Upper lobe of left lung (tissue), 6 donors: ENCODE data around the gene DMRTC2. TPM values are rescaled to one million over a fixed set of nuclear protein-coding genes. Genes with fewer than 3 reads are reported as not detected.
A peak's percentile ranks its signal among the peaks of the same experiment; 100 is the strongest.

ENCODE experiments used
- ATAC-seq, 2 donors: fragments of 200-7000 bp; cut with Tn5 transposase; one replicate each; pipeline ENCODE4 v1.9.1; 2022; ENCODE audit warnings: mild to moderate bottlenecking in 2 of 2, moderate library complexity in 2 of 2; ENCODE audit not compliant: low FRiP score in 2 of 2
- DNase-seq, 2 donors: peaks; one replicate each; pipeline ENCODE4 v3.0.0-alpha.2; 2019 to 2020
- H3K27ac ChIP-seq, 4 donors: fragments of 200-600 bp; sonication (generic); one replicate each; pipeline ENCODE4 v1.5.1; 2016 to 2019
- H3K27me3 ChIP-seq, 4 donors: fragments of 200-600 bp; sonication (generic); one replicate each; pipeline ENCODE4 v1.5.1; 2017 to 2019
- H3K36me3 ChIP-seq, 4 donors: fragments of 200-600 bp; sonication (generic); one replicate each; pipeline ENCODE4 v1.5.1; 2016 to 2019
- H3K4me1 ChIP-seq, 4 donors: fragments of 200-600 bp; sonication (generic); one replicate each; pipeline ENCODE4 v1.5.1; 2018 to 2019
- H3K4me3 ChIP-seq, 4 donors: fragments of 200-600 bp; sonication (generic); one replicate each; pipeline ENCODE4 v1.5.1; 2017 to 2019; ENCODE audit warnings: mild to moderate bottlenecking in 2 of 4, moderate library complexity in 1 of 4
- H3K9me3 ChIP-seq, 4 donors: fragments of 200-600 bp; sonication (generic); one replicate each; pipeline ENCODE4 v1.5.1; 2018 to 2019
- EP300 ChIP-seq, 4 donors: sonication (generic); formaldehyde crosslinking; IDR thresholded peaks; one replicate each; pipeline ENCODE4 v1.5.1; 2017; ENCODE audit warnings: antibody characterized with exemption in 4 of 4, control low read depth in 2 of 4
- POLR2A ChIP-seq, 4 donors: fragments of 450-650 bp; IDR thresholded peaks; one replicate each; pipeline ENCODE4 v1.5.1; 2016 to 2017; ENCODE audit warnings: antibody characterized with exemption in 4 of 4, mild to moderate bottlenecking in 2 of 4
- POLR2AphosphoS5 ChIP-seq, 2 donors: sonication (generic); formaldehyde crosslinking; IDR thresholded peaks; one replicate each; pipeline ENCODE4 v1.5.1; 2017; ENCODE audit warnings: antibody characterized with exemption in 2 of 2
- WGBS, 2 donors: methylation state at CpG; one replicate each; pipeline ENCODE4 v1.1.5; 2017 to 2018; 5-methylcytosine and 5-hydroxymethylcytosine counted together
- total RNA-seq, 6 donors: library from RNA; depleted of rRNA in 4 of 6; stranded (reverse); fragments of >200 nt in 4 of 6; gene quantifications; one replicate each; pipeline versions ENCODE4 v1.1.0 to v1.2.1, GENCODE V29; 2016 to 2021
- TF ChIP-seq, protein P1 (sequence below), 6 experiments: fragments of 450-650 bp in 4 of 6; fragments of 200-600 bp in 2 of 6; sonication (generic) in 2 of 6; IDR thresholded peaks; one replicate each; pipeline ENCODE4 v1.5.1; 2016 to 2019; ENCODE audit warnings: antibody characterized with exemption in 6 of 6
- donor health status: DM: no; HTN: no; CAD: no; lungs with moderate emphysema.
- donor health status: DM: no; HTN: yes; CAD: no; lungs with severe emphysema.

The DMRTC2 gene
- total RNA-seq, 6 donors from 2014 or later: not detected

DNA sequence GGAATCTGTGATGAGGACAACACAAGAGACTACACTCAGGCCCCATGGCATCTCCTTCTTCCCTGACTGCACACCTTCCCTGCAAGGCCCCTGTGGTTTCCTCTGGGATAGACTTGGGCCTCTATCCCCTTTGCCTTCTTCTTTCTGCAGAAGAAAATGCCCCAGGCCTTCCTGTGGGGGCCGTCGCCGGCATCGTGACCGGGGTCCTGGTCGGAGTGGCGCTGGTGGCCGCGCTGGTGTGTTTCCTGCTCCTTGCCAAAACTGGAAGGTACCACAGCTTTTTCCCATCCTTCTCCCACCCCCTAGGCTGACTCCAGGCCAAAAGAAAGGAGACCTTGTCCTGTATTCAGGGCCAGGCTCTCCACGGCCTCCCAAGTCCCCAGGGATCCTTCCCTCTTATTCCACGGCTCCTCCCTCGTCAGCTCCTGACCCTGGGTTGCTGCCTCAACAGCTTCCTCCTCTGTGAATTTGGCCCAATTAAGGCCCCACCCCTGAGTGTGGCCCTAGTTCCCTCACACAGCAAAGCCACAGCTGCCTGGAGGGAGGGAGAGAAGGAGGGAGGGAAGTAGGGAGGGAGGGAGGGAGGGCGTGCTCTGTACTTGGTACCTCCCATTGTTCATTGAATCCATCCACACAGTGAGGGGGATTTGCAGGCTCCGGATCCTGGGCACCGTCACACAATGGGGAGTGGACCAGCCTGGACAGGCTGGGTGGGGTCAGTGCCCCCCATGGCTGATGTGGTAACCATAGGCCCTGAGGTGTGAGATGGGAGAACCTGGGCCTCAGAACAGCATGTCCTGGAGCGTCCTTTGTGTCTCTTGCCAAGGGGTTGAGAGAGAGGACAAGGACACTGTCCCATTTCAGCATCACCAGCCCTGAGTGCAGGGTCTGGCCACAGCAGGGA, 35.9 kb upstream of the DMRTC2 start:
- Histone ChIP-seq H3K36me3 (no peaks in the 10 kb centered on the region), H3K27ac (peak overlapping the region; percentile 44 to 87 (median 81)), H3K9me3 (no peaks in the 10 kb centered on the region), H3K27me3 (no peaks in the 10 kb centered on the region), H3K4me1 (peaks cover 0 to 4% (median 2%) of the 10 kb centered on the region in 4 donors), H3K4me3 (no peak overlapping the region)
- WGBS, 2 donors: 64 to 78% methylated on average over 16 of the region's 16 CpGs
- ATAC-seq (peak; percentile 52 to 73), DNase-seq (peak; percentile 74 to 76)
- TF ChIP-seq EP300 (IDR thresholded peaks at IDR 0.05) (no peak), POLR2AphosphoS5 (IDR thresholded peaks at IDR 0.05) (peak in 1 of 2 donors; percentile 17)
- TF ChIP-seq, protein P1, sequence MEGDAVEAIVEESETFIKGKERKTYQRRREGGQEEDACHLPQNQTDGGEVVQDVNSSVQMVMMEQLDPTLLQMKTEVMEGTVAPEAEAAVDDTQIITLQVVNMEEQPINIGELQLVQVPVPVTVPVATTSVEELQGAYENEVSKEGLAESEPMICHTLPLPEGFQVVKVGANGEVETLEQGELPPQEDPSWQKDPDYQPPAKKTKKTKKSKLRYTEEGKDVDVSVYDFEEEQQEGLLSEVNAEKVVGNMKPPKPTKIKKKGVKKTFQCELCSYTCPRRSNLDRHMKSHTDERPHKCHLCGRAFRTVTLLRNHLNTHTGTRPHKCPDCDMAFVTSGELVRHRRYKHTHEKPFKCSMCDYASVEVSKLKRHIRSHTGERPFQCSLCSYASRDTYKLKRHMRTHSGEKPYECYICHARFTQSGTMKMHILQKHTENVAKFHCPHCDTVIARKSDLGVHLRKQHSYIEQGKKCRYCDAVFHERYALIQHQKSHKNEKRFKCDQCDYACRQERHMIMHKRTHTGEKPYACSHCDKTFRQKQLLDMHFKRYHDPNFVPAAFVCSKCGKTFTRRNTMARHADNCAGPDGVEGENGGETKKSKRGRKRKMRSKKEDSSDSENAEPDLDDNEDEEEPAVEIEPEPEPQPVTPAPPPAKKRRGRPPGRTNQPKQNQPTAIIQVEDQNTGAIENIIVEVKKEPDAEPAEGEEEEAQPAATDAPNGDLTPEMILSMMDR (IDR thresholded peaks at IDR 0.05): no peak

DNA sequence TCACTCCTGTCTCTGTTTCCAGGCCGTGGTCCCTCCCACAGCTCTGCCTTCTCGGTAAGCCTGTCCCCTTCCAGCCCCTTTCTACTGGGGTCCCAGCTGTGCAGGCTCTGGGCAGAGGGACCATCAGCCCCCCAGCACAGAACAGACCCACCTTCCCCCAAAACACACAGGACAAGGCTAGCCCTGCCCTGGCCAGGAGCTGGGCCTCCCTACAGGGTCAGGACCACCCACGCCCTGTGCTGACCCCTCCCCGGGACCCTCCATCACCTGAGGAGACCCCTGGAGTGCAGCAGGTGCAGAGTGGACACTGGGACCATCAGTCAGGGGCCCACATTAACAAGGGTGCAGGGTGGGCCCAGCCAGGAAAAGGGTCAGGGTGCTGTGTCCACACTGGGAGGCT, 34.5 kb upstream of the DMRTC2 start:
- 57 to 60% methylated on average over 2 to 4 of the region's 4 CpGs for WGBS, 2 donors
- H3K27ac ChIP-seq: peak overlapping the region; percentile 77 to 87 (median 80)
- peaks cover 0 to 4% (median 2%) of the 10 kb centered on the region in 4 donors for H3K4me1 ChIP-seq

DNA sequence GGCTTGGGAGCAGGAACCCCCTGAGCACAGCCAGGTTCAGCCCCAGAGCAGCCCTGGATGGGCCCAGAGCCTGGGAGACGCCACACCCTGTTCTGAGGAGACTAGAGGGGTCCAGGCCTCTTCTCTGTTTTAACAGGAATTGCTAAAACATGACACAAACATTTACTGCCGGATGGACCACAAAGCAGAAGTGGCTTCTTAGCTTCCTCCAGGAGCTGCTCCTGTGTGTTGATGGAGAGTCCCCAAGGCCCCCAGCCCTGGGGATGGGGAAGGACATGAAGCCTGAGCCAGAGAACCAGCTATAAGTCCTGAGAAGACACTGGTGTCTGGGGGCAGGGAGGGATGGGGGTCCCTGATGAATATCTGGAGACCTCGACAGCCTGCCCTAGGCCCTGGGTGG, 33.8 kb upstream of the DMRTC2 start:
- no peaks in the 10 kb centered on the region for H3K27me3 ChIP-seq
- peaks cover 0 to 4% (median 2%) of the 10 kb centered on the region in 4 donors for H3K4me1 ChIP-seq
- H3K27ac ChIP-seq: peak overlapping the region; percentile 77 to 87 (median 80)
- H3K4me3 ChIP-seq: no peak overlapping the region
- DNase-seq: peak in 1 of 2 donors; percentile 72
- no peak for TF ChIP-seq POLR2A (IDR thresholded peaks at IDR 0.05)
- TF ChIP-seq EP300 (IDR thresholded peaks at IDR 0.05): no peak
- TF ChIP-seq, protein P1 (IDR thresholded peaks at IDR 0.05): no peak
- no peak for TF ChIP-seq POLR2AphosphoS5 (IDR thresholded peaks at IDR 0.05)
- peak; percentile 28 to 59 for ATAC-seq
- 48 to 50% methylated on average over 3 of the region's 3 CpGs for WGBS, 2 donors
- H3K36me3 ChIP-seq: no peaks in the 10 kb centered on the region
- H3K9me3 ChIP-seq: no peaks in the 10 kb centered on the region

More for the DNA sequence above, 34.5 kb upstream of the DMRTC2 start:
- H3K9me3 ChIP-seq: no peaks in the 10 kb centered on the region
- no peaks in the 10 kb centered on the region for H3K36me3 ChIP-seq
- H3K27me3 ChIP-seq: no peaks in the 10 kb centered on the region
- TF ChIP-seq, protein P1 (IDR thresholded peaks at IDR 0.05): no peak
- TF ChIP-seq POLR2AphosphoS5 (IDR thresholded peaks at IDR 0.05) (no peak), EP300 (IDR thresholded peaks at IDR 0.05) (no peak)
- H3K4me3 ChIP-seq: no peak overlapping the region
- ATAC-seq (no peak), DNase-seq (no peak)

DNA sequence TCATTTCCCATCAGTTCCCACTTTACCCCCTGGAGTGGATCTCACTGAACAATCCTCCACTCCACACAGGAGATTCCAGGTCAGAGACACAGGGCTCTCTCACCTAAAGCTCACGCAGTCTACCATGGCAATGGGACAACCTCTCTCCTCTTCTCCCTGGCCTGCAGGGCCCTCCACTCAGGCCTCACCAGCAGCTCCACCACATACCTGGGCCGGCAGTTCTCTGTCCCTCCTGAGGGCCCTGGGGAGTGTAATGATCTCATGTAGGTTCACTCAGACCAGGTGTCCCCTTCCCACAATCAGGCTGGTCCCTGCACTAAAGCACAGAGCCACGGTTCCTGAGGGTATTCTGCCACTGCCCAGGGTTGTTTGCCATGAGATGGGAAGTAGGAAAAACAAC, 32.9 kb upstream of the DMRTC2 start:
- DNase-seq (no peak), ATAC-seq (no peak)
- no peaks in the 10 kb centered on the region for H3K27me3 ChIP-seq
- H3K9me3 ChIP-seq: no peaks in the 10 kb centered on the region
- no peak for TF ChIP-seq POLR2AphosphoS5 (IDR thresholded peaks at IDR 0.05)
- TF ChIP-seq POLR2A (IDR thresholded peaks at IDR 0.05): no peak
- WGBS, 2 donors: 68 to 100% methylated on average over 1 to 3 of the region's 3 CpGs
- peak overlapping the region in 1 of 4 donors; percentile 80 for H3K27ac ChIP-seq
- H3K4me3 ChIP-seq: no peak overlapping the region
- H3K36me3 ChIP-seq: no peaks in the 10 kb centered on the region
- peaks cover 0 to 4% (median 2%) of the 10 kb centered on the region in 4 donors for H3K4me1 ChIP-seq

DNA sequence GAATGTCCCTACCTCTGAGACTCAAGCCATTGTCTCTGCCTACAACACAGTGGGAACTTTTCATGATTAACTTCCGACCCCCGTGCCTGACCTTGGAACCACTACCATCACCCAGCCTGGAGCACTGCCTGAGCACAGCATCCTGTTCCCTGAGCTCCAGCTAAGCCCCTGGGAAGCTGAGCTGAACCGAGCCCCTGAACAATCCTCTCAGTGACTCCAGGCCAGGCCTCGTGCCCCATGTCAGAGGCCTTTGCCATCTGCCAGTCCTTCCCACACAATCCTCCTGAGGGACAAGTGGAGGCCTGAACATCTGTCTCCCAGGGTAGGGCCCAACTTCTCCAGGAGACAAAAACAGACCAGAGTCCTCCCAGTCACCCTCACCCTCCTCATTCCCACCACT, 30.9 kb upstream of the DMRTC2 start:
- Histone ChIP-seq H3K4me1 (peaks cover 0 to 4% (median 2%) of the 10 kb centered on the region in 4 donors), H3K4me3 (no peak overlapping the region), H3K27ac (no peak overlapping the region), H3K9me3 (no peaks in the 10 kb centered on the region), H3K27me3 (no peaks in the 10 kb centered on the region), H3K36me3 (no peaks in the 10 kb centered on the region)
- WGBS, 2 donors: 88 to 90% methylated on average over 3 to 4 of the region's 4 CpGs
- DNase-seq (no peak), ATAC-seq (no peak)
- no peak for TF ChIP-seq EP300 (IDR thresholded peaks at IDR 0.05)
- no peak for TF ChIP-seq POLR2AphosphoS5 (IDR thresholded peaks at IDR 0.05)
- TF ChIP-seq, protein P1 (IDR thresholded peaks at IDR 0.05): no peak
- TF ChIP-seq POLR2A (IDR thresholded peaks at IDR 0.05): no peak
